ENCODE results near the gene PM20D1.
A peak's percentile ranks its signal among the peaks of the same experiment; 100 is the strongest.
"Not testable (repeated sequence)": the region's sequence is repeated elsewhere in the genome, so short reads cannot be mapped to it uniquely, and the experiment has no call there.

PM20D1 gene, protein sequence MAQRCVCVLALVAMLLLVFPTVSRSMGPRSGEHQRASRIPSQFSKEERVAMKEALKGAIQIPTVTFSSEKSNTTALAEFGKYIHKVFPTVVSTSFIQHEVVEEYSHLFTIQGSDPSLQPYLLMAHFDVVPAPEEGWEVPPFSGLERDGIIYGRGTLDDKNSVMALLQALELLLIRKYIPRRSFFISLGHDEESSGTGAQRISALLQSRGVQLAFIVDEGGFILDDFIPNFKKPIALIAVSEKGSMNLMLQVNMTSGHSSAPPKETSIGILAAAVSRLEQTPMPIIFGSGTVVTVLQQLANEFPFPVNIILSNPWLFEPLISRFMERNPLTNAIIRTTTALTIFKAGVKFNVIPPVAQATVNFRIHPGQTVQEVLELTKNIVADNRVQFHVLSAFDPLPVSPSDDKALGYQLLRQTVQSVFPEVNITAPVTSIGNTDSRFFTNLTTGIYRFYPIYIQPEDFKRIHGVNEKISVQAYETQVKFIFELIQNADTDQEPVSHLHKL

DNA sequence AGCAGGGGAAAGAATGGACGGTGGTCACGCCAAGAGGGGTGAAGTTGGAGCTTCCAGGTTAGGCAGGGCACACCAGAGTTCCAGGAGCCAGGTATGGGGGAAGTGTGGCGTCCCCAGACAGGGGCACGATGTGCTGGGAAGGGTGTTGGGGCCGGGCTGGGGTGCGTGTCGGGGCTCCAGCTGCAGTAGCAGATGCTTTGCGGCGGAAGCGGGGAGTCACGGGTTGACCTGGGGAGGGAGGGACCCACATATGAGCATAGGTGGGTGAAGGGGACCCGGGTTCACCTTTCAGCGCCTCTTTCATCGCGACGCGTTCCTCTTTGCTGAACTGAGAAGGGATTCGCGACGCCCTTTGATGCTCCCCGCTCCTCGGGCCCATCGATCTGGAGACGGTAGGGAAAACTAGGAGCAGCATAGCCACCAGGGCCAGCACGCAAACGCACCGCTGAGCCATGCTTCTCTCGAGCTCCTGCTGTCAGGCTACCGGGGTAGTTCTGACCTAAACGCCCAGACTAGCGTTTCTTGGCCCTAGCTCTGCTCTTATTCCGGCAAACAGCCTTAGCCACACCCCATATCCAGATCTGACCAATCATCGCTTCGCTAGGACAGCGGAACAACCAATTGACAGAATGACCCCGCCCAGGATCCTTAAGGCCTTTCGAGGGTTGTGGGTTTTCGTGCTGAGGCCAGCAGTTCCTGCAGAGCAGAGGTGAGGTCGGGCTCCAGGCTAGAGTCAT, at the start of gene PM20D1:
Gene PM20D1, minus strand, starts transcription at position 514 of the 737 bp plus-strand sequence. Its CDS starts 60 bp downstream, at position 454.
- H3K9ac ChIP-seq (ENCODE audit: low read length) = peak within 1 kb of the TSS; percentile 4
- H3K4me1 ChIP-seq (ENCODE audit: control insufficient read depth, insufficient read depth, low read length) = peaks cover 4% of the 10 kb centered on the region
- no peak within 1 kb of the TSS for H3K27ac ChIP-seq (ENCODE audit: low read depth, low read length)
- peak within 1 kb of the TSS; percentile 75 for H3K4me3 ChIP-seq (ENCODE audit: low read length)
- H3K27me3 ChIP-seq (ENCODE audit: control insufficient read depth, insufficient read depth, low read length) = no peaks in the 10 kb centered on the region
- no peaks in the 10 kb centered on the region for H3K36me3 ChIP-seq (ENCODE audit: control insufficient read depth, insufficient read depth, low read length)

DNA sequence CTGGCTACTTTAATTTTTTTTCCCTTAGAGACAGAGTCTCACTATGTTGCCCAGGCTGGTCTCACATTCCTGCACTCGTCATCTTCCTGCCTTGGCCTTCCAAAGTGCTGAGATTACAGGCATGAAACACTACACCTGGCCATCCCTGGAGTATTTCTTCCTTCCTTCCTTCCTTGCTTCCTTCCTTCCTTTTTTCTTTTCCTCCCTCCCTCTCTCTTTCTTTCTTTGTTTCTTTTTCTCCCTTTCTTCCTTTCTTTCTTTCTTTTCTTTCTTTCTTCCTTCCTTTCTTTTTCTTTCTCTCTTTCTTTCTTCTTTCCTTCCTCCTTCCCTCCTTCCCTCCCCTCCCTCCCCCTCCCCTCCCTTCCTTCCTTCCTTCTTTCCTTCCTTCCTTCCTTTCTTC, 46.4 kb upstream of the PM20D1 start:
- H3K4me1 ChIP-seq (ENCODE audit: control insufficient read depth, insufficient read depth, low read length) = no peaks in the 10 kb centered on the region
- H3K9ac ChIP-seq (ENCODE audit: low read length) = no peak overlapping the region
- H3K27ac ChIP-seq (ENCODE audit: low read depth, low read length) = no peak overlapping the region
- no peak overlapping the region for H3K4me3 ChIP-seq (ENCODE audit: low read length)
- H3K27me3 ChIP-seq (ENCODE audit: control insufficient read depth, insufficient read depth, low read length) = no peaks in the 10 kb centered on the region
- no peaks in the 10 kb centered on the region for H3K36me3 ChIP-seq (ENCODE audit: control insufficient read depth, insufficient read depth, low read length)

DNA sequence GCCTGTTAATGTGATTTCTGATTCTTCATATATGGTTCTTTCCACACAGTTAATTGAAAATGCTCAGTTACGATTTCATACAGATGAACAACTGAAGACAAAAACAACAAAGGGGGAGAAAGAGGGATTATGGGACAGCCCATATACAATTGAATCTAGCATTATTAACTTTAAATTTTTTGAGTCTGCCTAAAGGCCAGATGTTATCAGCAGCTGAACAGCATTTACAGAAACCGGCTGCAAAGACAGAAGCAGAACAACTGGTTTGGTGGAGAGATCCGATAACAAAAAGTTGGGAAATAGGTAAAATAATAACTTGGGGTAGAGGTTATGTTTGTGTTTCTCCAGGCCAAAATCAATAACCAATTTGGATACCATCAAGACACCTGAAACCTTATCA, 44.2 kb upstream of the PM20D1 start:
- not testable (repeated sequence) for H3K36me3 ChIP-seq (ENCODE audit: control insufficient read depth, insufficient read depth, low read length); H3K9ac ChIP-seq (ENCODE audit: low read length); H3K4me3 ChIP-seq (ENCODE audit: low read length); H3K27me3 ChIP-seq (ENCODE audit: control insufficient read depth, insufficient read depth, low read length); H3K27ac ChIP-seq (ENCODE audit: low read depth, low read length); H3K4me1 ChIP-seq (ENCODE audit: control insufficient read depth, insufficient read depth, low read length)

DNA sequence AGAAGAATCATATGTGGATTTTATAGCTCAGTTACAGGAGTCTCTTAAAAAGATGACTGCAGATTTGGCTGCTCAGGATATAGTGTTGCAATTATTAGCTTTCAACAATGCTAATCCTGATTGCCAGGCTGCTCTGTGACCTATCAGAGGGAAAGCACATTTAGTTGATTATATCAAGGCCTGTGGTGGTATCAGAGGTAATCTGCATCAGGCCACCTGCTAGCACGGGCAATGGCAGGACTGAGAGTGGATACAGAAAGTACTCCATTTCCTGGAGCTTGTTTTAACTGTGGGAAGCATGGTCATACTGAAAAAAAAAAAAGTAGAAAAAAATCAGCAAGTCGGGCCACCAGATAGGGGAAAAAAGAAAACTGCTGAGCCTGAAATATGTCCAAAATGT, 42.2 kb upstream of the PM20D1 start:
- H3K27ac ChIP-seq (ENCODE audit: low read depth, low read length); H3K27me3 ChIP-seq (ENCODE audit: control insufficient read depth, insufficient read depth, low read length); H3K4me1 ChIP-seq (ENCODE audit: control insufficient read depth, insufficient read depth, low read length); H3K9ac ChIP-seq (ENCODE audit: low read length); H3K36me3 ChIP-seq (ENCODE audit: control insufficient read depth, insufficient read depth, low read length); H3K4me3 ChIP-seq (ENCODE audit: low read length): not testable (repeated sequence)

DNA sequence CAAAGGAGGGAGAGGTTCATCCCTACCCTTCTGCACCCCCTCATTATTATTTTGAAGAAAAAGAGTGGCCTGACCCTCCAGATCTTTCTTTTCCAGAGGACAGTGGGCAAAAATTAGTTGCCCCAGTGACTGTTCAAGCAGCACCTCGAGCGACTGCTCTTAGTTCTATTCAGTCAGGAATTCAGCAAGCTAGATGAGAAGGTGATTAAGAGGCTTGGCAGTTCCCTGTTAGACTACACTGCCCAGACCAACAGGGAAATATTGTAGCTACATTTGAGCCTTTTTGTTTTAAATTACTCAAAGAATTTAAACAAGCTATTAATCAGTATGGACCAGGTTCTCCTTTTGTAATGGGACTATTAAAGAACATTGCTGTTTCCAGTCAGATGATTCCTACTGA, 41.5 kb upstream of the PM20D1 start:
- not testable (repeated sequence) for H3K4me1 ChIP-seq (ENCODE audit: control insufficient read depth, insufficient read depth, low read length); H3K9ac ChIP-seq (ENCODE audit: low read length); H3K4me3 ChIP-seq (ENCODE audit: low read length); H3K27ac ChIP-seq (ENCODE audit: low read depth, low read length); H3K27me3 ChIP-seq (ENCODE audit: control insufficient read depth, insufficient read depth, low read length); H3K36me3 ChIP-seq (ENCODE audit: control insufficient read depth, insufficient read depth, low read length)

DNA sequence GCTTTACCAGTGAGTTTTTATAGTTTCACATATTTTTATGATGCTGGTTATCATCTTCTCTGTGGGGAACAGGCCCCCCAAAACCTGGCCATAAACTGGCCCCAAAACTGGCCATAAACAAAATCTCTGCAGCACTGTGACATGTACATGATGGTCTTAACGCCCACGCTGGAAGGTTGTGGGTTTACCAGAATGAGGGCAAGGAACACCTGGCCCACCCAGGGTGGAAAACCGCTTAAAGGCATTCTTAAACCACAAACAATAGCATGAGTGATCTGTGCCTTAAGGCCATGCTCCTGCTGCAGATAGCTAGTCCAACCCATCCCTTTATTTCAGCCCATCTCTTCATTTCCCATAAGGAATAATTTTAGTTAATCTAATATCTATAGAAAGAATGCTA, 40.7 kb upstream of the PM20D1 start:
- H3K27me3 ChIP-seq (ENCODE audit: control insufficient read depth, insufficient read depth, low read length); H3K4me3 ChIP-seq (ENCODE audit: low read length); H3K9ac ChIP-seq (ENCODE audit: low read length); H3K4me1 ChIP-seq (ENCODE audit: control insufficient read depth, insufficient read depth, low read length); H3K36me3 ChIP-seq (ENCODE audit: control insufficient read depth, insufficient read depth, low read length); H3K27ac ChIP-seq (ENCODE audit: low read depth, low read length): not testable (repeated sequence)

DNA sequence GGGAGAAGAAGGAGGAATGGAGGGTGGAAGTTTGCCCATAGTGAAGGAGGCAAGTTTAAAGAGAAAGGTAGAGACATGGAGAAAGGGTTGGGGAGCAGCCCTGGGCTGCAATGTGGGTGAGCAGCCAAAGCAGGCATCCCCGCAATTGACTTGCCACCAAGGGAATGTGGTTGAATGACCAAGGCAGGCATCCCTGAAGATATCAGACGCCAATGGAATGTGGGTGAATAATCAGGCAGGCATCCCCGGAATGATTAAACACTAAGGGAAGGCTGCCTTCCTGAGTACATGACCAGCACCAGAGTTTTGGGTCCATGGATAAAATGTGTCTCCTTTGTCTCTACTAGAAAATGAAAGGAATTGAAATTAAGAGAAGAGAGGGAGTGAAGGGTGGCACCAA, 39.8 kb upstream of the PM20D1 start:
- H3K27ac ChIP-seq (ENCODE audit: low read depth, low read length); H3K4me3 ChIP-seq (ENCODE audit: low read length); H3K9ac ChIP-seq (ENCODE audit: low read length); H3K4me1 ChIP-seq (ENCODE audit: control insufficient read depth, insufficient read depth, low read length); H3K27me3 ChIP-seq (ENCODE audit: control insufficient read depth, insufficient read depth, low read length); H3K36me3 ChIP-seq (ENCODE audit: control insufficient read depth, insufficient read depth, low read length): not testable (repeated sequence)

DNA sequence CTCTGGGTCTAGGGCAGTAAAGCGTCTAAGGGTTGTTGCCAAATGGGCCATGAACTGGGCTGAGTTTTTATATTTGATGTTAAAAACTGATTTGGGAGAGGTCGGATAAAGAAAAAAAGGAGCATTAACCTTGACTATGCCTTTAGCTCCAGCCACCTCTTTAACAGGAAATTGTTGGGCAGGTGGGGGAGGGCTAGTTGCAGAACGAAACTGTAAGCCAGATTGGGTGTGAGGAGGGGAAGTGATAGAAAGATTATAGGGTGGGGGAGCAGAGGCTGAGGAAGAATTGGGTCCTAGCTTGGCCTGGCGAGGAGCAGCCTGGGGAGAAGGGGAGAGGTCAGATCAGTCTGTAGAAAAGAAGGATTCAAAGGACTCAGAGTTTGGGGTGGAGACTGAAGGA, 39.1 kb upstream of the PM20D1 start:
- not testable (repeated sequence) for H3K4me1 ChIP-seq (ENCODE audit: control insufficient read depth, insufficient read depth, low read length); H3K36me3 ChIP-seq (ENCODE audit: control insufficient read depth, insufficient read depth, low read length); H3K9ac ChIP-seq (ENCODE audit: low read length); H3K4me3 ChIP-seq (ENCODE audit: low read length); H3K27me3 ChIP-seq (ENCODE audit: control insufficient read depth, insufficient read depth, low read length); H3K27ac ChIP-seq (ENCODE audit: low read depth, low read length)

DNA sequence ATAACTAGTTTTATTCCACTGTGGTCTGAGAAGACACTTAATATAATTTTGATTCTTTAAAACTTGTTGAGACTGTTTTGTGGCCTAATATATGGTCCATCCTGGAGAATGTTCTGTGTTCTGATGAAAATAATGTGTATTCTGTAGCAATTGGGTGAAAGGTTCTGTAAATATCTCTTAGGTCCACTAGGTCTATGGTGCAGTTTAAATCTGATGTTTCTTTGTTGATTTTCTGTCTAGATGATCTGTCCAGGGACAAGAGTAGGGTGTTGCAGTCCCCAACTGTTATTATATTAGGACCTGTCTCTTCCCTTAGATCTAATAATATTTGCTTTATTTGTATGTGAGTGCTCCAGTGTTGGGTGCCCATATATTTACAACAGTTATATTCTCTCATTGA, 33.9 kb upstream of the PM20D1 start:
- H3K27me3 ChIP-seq (ENCODE audit: control insufficient read depth, insufficient read depth, low read length) = no peaks in the 10 kb centered on the region
- no peak overlapping the region for H3K4me3 ChIP-seq (ENCODE audit: low read length)
- H3K36me3 ChIP-seq (ENCODE audit: control insufficient read depth, insufficient read depth, low read length) = no peaks in the 10 kb centered on the region
- H3K27ac ChIP-seq (ENCODE audit: low read depth, low read length) = no peak overlapping the region
- no peak overlapping the region for H3K9ac ChIP-seq (ENCODE audit: low read length)
- no peaks in the 10 kb centered on the region for H3K4me1 ChIP-seq (ENCODE audit: control insufficient read depth, insufficient read depth, low read length)

DNA sequence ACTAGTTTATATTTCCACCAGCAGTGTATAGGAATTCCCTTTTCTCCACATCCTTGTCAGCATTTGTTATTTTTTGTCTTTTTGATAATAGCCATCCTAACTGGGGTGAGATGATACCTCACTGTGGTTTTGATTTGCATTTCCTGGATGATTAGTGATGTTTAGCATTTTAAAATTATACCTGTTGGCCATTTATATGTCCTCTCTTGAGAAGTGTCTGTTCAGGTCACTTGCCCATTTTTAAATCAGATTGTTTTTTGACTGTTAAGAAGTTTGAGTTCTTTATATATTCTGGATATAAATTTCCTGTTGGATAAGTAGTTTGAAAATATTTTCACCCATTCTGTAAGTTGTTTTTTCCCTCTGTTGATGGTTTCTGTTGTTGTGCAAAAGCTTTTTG, 31.0 kb upstream of the PM20D1 start:
- Histone ChIP-seq H3K4me1 (ENCODE audit: control insufficient read depth, insufficient read depth, low read length) (no peaks in the 10 kb centered on the region), H3K27ac (ENCODE audit: low read depth, low read length) (no peak overlapping the region), H3K27me3 (ENCODE audit: control insufficient read depth, insufficient read depth, low read length) (no peaks in the 10 kb centered on the region), H3K9ac (ENCODE audit: low read length) (no peak overlapping the region), H3K36me3 (ENCODE audit: control insufficient read depth, insufficient read depth, low read length) (no peaks in the 10 kb centered on the region), H3K4me3 (ENCODE audit: low read length) (no peak overlapping the region)

DNA sequence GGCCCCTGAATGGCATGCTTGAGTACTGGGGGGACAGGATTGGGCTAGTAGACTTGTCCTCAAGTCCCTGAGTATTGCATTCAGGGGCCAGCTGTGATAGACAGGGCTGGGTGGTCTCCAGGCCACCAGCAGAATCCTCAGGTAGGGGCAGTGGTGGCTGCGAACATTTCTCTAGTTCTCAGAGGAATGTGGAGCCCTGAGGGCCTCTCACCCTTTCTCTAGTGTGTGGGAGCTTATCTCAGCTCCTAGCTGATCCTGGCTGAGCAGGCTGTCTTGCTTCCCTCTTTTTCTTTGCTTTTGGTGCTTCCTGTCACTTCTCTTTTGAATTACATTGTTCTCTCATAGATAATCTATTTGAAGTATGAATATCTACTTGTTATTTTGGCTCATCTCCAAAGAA, 30.0 kb upstream of the PM20D1 start:
- Histone ChIP-seq H3K36me3 (ENCODE audit: control insufficient read depth, insufficient read depth, low read length) (no peaks in the 10 kb centered on the region), H3K27ac (ENCODE audit: low read depth, low read length) (no peak overlapping the region), H3K4me3 (ENCODE audit: low read length) (no peak overlapping the region), H3K9ac (ENCODE audit: low read length) (no peak overlapping the region), H3K27me3 (ENCODE audit: control insufficient read depth, insufficient read depth, low read length) (no peaks in the 10 kb centered on the region), H3K4me1 (ENCODE audit: control insufficient read depth, insufficient read depth, low read length) (no peaks in the 10 kb centered on the region)

DNA sequence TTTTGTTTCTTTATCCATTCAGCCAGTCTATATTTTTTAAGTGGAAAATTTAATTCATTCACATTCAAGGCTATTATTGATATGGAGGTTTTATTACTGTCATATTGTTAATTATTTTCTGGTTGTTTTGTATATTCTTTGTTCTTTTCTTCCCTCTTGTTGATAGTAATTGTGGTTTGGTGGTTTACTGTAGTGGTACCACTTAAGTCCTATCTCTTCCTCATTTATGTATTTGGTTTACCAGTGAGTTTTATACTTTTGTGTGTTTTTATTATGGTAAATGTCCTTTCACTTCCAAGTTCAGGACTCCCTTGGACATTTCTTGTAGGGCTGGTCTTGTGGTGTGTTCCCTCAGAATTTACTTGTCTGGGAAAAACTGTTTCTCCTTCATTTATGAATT, 28.1 kb upstream of the PM20D1 start:
- Histone ChIP-seq H3K4me3 (ENCODE audit: low read length) (no peak overlapping the region), H3K27ac (ENCODE audit: low read depth, low read length) (no peak overlapping the region), H3K4me1 (ENCODE audit: control insufficient read depth, insufficient read depth, low read length) (no peaks in the 10 kb centered on the region), H3K27me3 (ENCODE audit: control insufficient read depth, insufficient read depth, low read length) (no peaks in the 10 kb centered on the region), H3K9ac (ENCODE audit: low read length) (no peak overlapping the region), H3K36me3 (ENCODE audit: control insufficient read depth, insufficient read depth, low read length) (no peaks in the 10 kb centered on the region)

DNA sequence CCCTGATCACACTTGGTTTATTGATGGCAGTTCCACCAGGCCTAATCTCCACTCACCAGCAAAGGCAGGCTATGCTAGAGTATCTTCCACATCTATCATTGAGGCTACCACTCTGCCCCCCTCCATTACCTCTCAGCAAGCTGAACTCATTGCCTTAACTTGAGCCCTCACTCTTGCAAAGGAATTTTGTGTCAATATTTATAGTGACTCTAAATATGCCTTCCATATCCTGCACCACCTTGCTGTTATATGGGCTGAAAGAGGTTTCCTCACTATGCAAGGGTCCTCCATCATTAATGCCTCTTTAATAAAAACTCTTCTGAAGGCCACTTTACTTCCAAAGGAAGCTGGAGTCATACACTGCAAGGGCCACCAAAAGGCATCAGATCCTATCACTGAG, 23.2 kb upstream of the PM20D1 start:
- H3K4me3 ChIP-seq (ENCODE audit: low read length); H3K27ac ChIP-seq (ENCODE audit: low read depth, low read length); H3K36me3 ChIP-seq (ENCODE audit: control insufficient read depth, insufficient read depth, low read length); H3K9ac ChIP-seq (ENCODE audit: low read length); H3K27me3 ChIP-seq (ENCODE audit: control insufficient read depth, insufficient read depth, low read length); H3K4me1 ChIP-seq (ENCODE audit: control insufficient read depth, insufficient read depth, low read length): not testable (repeated sequence)
